ENCODE measurements around the gene PHLDB2.

DNA sequence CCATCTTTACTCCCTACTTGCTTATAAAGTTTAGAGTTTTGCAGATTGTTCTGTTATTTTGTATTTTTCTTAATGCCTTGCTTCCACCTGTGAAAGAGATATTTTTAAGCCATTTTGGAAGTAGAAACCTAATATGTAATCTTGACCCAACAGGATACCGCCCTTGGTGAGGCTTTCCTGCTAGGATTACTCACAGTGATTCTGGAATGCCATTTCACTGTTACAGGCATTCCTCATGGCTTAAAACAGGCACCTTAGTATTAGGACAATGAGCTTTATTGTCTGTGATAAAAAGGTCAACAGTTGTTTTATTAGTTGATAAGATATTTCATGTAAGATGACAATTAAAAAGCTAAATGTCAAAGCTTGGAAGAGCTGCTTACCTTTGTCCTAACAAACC is 58.2 kb downstream of the PHLDB2 start:
- TF ChIP-seq, protein P1, sequence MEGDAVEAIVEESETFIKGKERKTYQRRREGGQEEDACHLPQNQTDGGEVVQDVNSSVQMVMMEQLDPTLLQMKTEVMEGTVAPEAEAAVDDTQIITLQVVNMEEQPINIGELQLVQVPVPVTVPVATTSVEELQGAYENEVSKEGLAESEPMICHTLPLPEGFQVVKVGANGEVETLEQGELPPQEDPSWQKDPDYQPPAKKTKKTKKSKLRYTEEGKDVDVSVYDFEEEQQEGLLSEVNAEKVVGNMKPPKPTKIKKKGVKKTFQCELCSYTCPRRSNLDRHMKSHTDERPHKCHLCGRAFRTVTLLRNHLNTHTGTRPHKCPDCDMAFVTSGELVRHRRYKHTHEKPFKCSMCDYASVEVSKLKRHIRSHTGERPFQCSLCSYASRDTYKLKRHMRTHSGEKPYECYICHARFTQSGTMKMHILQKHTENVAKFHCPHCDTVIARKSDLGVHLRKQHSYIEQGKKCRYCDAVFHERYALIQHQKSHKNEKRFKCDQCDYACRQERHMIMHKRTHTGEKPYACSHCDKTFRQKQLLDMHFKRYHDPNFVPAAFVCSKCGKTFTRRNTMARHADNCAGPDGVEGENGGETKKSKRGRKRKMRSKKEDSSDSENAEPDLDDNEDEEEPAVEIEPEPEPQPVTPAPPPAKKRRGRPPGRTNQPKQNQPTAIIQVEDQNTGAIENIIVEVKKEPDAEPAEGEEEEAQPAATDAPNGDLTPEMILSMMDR (IDR thresholded peaks at IDR 0.05; ENCODE audit: low read depth, low read length): no peak
- no peak for TF ChIP-seq POLR2A (IDR thresholded peaks at IDR 0.05; ENCODE audit: extremely low read depth, insufficient read length)

Data from NB4 (cell line).